COR-L47 (cell line): ENCODE measurements around the gene TOP3A.
"Not testable (repeated sequence)": the region's sequence is repeated elsewhere in the genome, so short reads cannot be mapped to it uniquely, and the experiment has no call there.

Source experiments
- DNase-seq: peaks from one replicate; lab custom pipeline; 2025; lab: John Stamatoyannopoulos, UW

Gene TOP3A

DNA sequence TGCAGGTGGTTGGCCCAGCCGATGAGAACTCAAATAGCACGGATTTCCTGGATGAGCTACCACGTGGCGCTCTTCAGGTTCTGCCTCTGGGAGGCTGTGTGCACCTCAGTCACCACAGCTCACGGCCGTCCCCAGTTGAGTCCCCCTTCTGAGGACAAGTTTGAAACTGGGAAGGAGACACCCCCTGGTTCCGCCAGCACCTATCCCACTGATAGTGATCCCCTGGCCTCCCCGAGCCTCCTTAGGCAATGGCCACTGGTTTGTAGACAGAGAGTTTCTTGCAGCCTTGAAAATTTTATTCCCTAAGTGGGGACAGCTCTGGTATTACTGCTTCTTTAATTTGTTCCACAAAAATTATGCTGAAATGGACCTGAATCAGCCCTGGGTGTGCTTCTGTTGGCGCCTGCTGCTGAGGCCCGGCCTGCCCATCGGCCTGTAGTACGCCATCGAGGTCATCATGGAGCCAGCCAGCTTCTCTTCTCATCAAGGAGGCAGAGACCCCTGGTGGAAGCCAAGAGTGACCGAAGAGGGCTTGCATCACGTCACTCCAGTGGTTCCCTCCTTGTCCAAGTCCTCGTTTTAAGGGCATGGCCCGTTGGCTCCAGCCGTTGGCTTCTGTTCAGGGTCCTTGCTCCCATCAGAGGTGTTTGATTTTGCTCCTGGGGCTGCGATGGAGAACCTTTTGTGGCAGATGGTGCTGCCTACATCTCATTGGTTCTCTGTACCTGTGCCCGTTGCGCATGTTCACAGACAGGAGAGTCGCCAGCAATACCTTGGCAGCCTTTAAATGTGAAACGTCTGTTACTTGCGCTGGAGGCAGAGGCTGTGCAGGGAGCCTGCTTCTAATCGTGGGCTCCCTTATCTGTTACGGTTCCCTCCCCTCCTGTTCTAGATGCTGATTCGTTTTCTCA lies 9.6 kb upstream of the TOP3A start:
- no peak for DNase-seq

DNA sequence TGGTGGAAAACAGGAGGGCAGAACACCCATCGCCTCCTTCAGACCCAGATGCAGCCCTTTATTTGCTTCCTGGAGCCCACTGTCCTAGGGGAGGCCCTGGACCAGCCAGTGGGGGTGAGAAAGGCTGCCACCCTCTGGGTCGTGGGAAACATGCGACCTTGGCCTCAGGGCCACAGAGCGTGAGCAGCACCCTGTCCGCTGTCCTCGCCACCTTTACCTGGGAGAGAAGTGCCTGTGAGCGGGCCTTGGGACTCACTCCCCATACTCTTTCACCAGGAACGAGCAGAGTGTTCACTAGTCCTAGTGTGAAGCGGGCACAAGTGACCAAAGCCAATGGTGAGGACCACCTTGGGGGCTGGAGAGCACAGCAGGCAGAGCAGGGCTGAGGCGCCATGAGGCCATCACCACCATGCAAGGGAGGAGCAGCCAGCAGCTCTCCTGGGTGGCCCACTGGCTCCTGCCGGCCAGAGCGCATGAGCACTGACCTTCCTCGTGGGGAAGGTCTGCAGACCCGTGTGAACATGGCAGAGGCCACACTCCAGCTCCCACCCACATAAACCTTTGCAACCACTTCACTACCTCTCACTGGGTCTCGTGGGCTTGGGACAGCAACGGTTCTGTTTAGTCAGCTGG lies 8.8 kb upstream of the TOP3A start:
- no peak for DNase-seq

DNA sequence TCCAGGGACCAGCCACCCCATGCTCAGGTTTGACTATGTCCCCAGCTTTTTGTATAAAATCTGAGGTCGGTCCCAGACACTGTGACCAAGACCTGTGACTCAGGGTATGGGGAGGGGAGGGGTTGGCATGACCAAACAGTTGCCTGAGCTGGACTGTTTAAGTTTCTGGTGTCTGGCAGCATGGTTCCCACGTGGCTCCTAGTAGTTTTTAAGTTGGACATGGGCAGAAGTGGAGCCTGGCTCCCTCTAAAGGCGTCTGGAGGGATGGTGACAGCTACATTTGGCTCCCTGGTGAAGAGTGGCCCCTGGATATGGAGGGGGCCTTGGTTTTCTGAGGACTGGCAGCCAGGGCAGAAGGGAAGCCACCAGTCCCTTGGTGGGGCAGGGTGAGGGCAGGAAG lies 8.2 kb upstream of the TOP3A start:
- DNase-seq = no peak

DNA sequence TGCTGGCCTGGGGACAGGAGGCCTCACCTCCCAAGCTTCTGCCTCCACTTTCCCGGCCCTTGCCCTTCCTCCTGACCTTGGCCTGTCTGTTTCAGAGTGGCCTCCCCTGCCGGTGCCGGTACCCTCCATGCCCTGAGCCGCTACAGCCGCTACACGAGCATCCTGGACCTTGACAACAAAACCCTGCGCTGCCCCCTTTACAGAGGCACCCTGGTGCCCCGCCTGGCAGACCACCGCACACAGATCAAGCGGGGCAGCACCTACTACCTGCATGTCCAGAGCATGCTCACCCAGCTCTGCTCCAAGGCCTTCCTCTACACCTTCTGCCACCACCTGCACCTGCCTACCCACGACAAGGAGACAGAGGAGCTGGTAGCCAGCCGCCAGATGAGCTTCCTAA lies 7.7 kb upstream of the TOP3A start:
- DNase-seq = no peak

DNA sequence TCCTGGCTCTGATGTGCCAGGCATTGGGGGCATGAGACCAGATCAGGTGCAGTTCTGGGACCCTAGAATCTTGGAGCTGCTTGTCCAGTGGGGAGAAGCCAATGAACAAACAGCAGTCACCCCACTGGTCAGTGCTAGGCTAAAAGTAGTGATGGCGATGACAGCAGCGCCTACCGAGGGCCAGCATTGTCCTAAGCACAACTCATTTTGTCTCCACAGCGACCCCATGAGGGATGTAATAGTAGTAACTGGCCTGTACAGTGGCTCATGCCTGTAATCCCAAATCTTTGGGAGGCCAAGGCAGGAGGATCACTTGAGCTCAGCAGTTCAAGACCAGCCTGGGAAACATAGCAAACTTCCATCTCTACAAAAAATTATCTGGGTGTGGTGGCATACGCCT lies 6.5 kb upstream of the TOP3A start:
- DNase-seq = no peak

DNA sequence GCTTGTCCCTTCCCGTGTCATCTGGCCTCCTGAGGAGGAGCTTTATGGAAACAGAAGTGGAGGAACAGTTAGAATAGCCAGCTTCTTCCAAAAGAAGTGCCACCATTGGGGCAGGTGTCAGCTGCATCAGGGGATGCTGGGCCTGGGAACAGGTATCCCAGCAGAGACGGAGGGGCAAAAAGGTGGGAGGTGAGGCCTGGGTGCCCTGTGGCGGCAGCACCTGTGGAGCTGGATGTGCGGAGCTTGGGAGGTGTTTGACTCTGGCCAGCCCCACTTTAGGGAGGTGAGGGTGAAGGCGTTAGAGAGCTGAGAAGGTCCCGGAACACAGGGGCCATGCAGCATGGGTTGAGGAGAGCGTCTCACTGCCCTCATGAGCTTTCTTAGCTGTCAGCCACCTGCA lies 5.5 kb upstream of the TOP3A start:
- DNase-seq = no peak

DNA sequence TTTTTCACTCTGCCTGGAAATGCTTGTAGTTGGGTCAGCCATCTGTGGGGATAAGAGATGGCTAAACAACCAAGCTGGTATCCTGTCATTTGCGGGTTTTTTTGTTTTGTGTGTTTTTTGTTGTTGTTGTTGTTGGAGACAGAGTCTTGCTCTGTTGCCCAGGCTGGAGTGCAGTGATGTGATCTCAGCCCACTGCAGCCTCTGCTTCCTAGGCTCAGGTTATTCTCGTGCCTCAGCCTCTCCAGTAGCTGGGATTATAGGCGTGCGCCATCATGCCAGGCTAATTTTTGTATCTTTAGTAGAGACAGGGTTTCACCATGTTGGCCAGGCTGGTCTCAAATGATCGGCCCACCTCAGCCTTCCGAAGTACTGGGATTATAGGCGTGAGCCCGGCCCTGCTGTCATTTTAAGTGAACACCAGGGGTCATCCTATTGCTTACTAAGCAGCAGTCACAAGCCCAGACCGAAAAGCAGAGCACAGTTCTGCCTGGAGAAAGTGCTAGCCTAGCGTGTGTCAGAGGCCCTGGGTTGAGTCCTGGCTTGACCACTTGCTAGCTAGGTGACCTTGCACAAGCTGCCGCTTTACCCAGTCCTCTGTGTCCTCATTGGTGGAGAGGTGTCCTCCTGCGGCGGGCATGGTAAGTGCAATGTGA lies 4.9 kb upstream of the TOP3A start:
- DNase-seq = peak; percentile 15

DNA sequence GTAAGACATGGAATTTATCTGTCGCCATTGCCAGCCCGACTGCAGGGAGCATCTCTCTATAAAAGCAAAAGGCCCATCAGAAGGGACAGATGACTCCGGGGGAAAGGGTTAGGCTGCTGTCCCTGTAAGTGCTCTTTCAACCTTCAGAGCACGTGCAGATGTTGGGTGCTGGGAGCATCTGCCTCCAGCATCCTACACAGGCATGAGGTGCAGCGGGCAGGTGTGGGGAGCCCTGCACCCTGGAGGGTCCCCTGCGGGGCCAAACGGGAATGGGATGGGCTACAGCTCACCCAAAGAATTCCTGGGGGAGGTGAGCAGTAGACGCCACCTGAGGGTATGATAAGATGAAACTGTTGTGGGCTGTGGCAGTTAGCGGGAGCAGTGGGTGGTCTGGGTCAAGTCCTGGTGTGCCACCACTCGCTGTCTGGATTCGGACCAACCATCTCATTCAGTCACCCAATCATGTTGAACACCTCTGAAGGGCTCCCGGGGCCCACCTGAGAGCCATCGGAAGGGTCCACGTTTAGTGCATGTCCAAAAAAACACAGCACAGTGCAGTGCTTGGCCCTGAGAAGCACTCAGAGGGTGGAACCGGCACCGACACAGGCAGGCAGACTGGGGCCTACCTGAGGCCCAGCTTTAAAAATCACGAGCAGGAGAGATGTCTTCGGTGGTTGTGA lies 4.1 kb upstream of the TOP3A start:
- DNase-seq = no peak

DNA sequence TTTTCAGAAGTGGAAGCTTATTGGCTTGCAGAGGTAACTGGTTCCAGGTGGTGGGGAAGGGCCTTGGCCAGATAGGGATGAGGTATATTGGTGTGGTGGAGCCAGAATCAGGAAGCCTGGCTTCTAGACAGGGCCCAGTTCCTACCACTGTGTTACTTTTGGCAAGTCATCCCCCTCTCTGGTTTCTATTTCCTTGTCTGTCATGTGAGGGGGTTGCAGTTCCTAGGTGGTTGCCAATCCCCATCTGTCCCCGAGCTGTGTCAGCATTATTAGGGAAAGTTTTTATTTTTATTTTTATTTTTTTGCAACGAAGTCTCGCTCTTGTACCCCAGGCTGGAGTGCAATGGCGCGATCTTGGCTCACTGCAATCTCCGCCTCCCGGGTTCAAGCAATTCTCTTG lies 3.3 kb upstream of the TOP3A start:
- no peak for DNase-seq

DNA sequence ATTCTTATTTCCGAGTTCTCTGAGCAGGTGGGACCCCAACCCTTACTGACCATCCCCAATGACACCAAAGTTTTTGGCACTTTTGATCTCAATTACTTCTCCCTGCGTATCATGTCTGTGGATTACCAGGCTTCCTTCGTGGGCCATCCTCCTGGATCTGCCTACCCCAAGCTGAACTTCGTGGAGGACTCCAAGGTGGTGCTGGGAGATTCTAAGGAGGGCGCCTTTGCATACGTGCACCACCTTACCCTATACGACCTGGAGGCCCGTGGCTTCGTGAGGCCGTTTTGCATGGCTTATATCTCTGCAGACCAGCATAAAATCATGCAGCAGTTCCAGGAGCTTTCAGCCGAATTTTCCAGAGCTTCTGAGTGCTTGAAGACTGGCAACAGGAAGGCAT lies 1.2 kb upstream of the TOP3A start:
- DNase-seq = no peak

DNA sequence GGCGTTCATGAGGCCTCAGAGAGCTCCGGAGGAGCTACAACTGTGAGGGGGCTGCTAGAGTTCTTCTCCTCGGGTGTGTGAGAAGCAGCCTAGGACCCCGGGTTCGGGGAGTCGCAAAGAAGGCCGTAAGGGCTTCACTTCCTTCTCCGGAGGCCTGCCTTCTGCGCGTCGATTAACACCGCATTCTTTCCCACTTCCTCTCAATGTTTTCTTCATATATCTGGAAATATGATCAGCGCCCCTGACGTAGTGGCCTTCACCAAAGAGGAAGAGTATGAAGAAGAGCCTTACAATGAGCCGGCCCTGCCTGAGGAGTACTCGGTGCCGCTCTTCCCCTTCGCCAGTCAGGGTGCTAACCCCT lies 748 bp upstream of the TOP3A start:
- DNase-seq = no peak

DNA sequence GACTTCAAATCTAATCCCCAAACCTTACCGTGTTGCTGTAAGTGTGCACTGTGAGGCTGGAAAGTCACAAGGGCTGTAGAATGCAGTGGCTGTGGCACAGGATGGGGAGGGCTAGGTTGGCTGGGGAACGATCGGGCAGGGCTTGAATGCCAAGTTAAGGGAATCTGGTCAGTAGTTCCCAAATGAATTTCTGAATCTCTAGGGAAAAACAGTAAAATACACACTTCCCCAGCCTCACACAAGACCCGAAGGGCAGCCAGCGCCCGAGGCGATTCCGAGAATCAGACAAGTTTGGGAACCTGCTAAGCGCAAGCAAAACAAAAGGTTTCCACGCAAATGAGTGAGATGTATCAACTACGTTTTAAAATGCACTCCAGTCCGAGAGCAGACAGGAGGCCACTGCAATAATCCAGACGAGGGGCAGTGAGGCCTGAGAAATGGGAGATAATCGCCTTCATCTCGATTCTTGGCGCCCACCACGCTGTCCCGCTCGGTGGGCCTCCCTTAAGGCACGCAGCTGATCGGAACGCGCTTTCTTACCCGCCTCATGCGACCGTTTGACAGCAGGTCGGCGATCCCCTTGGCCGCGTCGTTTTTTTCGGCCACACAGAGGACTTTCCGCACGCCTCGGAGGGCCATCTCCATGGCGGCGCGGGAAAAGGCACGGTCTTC lies 599 bp downstream of the TOP3A start:
- no peak for DNase-seq

DNA sequence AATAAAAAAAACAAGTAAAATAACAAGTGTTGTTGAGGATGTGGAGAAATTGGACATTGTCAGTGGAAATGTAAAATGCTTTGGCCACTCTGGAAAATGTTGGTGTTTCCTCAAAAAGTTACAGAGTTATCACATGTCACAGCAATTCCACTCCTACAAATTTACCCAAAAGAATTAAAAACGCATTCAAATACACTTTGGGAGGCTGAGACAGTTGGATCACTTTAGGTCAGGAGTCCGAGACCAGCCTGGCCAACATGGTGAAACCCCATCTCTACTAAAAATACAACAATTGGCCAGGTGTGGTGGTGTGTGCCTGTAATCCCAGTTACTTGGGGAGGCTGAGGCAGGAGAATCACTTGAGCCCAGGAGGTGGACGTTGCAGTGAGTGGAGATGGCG lies 5.6 kb downstream of the TOP3A start:
- DNase-seq = no peak

DNA sequence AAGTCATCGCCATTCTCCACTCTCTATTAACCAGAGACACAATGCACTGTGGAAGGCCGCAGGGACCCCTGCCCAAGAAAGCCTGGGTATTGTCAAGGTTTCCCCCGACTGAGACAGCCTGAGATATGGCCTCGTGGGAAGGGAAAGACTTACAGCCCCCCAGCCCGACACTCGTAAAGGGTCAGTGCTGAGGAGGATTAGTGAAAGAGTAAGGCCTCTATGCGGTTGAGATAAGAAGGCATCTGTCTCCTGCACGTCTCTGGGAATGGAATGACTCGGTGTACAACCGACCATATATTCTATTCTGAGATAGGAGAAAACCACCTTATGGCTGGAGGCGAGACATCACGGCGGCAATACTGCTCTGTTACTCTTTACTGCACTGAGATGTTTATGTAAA lies 11.6 kb downstream of the TOP3A start:
- DNase-seq = not testable (repeated sequence)

DNA sequence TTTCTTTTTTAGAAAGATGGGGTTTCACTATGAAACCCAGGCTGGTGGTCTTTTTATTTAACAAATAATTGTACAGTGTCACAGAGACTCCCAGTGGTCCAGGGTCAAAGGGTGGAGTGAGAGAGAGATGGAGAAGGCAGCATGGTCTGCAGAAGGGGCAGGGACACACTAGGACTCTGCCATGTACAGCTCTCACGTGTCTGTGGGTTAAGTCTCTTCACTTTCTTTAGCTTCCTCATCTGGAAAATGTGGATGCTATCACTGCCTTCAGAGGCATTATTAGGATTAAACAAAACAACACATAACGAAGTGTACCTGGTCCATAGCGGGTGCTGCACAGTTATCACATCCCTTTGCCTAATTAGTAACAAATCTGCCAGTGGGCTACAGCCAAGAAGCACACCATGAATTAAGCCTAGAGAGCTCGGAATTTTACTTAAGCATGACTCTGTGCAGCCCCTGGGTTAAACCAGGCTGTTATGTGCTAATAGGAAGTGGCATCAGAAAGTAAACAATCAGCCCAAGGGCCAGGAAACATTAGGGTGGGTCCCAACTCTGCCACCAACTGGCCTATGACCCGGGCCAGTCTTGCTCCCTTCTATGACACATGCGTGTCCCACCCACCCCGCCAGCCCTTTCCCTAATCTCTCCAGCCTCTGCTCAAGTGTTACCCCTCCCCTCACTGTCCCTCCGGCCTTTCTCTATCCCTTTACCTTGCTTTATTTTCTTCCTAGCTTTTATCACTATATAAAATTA lies 13.9 kb downstream of the TOP3A start:
- no peak for DNase-seq

DNA sequence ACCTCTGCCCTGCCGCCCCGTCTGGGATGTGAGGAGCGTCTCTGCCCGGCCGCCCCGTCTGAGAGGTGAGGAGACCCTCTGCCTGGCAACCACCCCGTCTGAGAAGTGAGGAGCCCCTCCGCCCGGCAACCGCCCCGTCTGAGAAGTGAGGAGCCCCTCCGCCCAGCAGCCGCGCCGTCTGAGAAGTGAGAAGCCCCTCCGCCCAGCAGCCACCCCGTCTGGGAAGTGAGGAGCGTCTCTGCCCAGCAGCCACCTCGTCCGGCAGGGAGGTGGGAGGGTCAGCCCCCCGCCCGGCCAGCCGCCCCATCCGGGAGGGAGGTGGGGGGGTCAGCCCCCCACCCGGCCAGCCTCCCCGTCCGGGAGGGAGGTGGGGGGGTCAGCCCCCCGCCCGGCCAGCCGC lies 16.7 kb downstream of the TOP3A start:
- not testable (repeated sequence) for DNase-seq

DNA sequence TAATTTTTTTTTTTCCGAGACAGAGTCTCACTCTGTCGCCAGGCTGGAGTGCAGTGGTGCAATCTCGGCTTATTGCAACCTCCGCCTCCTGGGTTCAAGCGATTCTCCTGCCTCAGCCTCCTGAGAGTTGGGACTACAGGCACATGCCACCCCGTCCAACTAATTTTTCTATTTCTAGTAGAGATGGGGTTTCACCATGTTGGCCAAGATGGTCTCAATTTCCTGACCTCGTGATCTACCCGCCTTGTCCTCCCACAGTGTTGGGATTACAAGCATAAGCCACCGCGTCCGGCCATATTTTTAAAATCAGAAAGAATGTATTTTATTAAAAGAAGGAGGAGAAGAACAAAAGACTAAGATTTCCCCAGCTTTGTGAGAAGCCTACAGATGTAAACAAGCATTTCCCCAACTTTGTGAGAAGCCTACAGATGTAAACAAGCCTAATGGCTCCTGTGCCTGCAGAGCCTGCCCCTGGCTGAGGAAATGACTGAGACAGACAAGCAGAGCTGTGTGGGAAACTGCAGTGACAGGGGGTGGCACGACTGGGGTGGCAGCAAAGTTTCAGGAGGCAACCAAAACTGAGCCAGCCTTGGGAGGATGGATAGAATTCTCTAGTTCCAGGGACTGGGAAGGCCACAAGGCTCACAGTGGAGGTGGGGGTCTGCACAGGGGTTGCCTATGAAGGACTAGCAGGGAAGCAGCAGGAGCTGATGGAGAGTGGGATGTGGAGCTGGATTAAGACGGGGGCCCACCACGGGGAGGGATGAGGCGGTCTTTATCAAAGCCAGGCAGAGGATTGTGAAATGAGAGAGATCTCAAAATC lies 22.9 kb downstream of the TOP3A start:
- no peak for DNase-seq

DNA sequence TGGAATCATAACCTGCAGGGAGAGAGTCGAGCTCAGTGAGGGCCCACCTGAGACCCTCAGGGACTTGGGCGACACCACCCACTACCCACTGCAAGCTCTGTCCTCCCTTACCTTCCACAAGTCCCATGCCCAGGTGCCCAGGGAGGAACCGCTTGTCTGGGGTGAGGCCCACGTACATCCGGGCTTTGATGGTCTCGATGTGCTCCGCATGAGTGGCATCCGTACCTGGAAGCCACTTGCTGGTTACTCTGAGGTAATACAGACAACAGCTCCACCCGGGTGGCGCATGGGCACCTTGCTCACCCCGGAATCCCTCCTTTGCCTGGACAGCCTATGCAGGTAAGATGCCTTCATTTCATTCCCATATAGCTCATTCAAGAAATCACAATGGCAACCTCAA lies 29.5 kb downstream of the TOP3A start:
- DNase-seq = no peak

DNA sequence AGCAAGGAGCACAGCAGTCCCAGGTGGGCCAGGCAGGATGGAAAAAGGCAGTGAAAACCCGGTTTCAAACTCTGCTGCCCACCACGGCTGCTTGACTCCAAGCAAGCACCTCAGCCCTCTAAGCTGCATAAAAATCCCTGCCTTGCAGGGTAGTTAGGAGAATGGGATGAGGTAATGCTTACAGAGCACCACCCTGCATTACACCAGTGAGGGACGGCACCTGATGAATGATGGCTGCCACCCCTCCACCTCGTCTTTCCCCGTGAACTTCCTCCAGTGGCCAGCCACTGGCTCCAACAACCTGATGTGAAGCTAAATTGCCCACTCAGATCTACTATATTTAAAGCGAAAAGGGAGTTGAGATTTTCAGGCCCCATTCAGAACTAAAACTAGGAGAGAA lies 33.0 kb downstream of the TOP3A start:
- no peak for DNase-seq

DNA sequence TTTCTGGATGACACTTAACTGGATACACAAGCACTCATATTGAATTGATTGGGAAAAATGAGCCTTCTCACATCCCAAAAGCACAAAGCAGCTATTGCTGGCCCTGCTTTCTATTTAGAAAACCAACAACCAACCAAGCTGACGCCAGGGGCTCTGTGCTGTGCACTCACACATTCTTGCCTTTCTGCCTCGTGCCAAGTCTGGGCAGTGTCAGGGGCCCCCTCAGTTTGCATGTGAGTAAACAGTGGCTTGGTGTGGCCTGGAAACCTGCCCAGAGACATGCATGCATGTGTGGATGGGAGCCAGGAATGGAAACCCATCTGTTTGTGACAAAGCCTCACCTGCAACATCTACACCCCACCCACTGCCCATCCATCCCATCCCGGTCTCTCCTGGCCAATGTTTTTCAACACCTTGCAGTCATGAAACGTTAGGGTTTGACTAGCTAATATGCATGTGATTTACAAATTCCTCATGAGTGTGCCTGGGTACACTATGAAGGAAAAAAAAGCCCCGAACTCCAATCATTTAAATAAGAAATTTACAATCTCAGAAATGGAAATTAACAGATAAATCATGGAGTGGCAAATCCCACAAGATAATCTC lies 33.9 kb downstream of the TOP3A start:
- peak; percentile 76 for DNase-seq
